HT1080 (cell line): Measurements from ENCODE around the gene SV2C. TPM values are rescaled to one million over a fixed set of nuclear protein-coding genes. Genes with fewer than 3 reads are reported as not detected.

Experiments used
- DNase-seq: peaks from one replicate; pipeline ENCODE4 v3.0.0-alpha.2; 2015; ENCODE audit warnings: low read depth
- total RNA-seq: library from RNA; depleted of rRNA; stranded (reverse); fragments of >200 nt; shearing (Covaris generic); gene quantifications from 2 replicates; pipeline ENCODE4 v1.2.3, GENCODE V29; 2014

The SV2C gene
- total RNA-seq, 1 experiment from 2014 or later = not detected

DNA sequence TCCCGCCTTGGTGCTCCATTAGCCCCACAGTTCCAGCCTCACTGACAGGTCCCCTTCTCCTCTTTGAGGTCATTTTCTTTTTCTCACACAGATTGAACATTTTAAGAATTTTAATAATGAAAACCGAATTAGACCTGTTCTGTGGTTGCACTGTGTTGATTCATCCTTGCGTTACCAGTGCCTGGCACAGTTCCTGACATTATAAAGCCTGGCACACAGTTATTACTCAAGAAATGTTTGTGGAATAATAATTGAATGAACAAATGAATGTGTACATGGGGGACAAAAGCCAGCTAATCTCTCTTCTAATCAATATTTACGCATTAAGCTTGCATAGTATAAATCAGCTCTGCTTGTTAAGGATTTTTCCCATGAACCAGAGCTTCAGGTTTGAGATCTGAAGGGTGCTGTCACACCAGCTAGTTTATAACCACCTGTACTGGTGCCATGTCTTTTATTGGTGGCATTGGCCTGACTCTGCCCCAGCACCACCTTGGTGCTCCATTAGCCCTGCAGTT lies 80.0 kb downstream of the SV2C start:
- DNase-seq = no peak

DNA sequence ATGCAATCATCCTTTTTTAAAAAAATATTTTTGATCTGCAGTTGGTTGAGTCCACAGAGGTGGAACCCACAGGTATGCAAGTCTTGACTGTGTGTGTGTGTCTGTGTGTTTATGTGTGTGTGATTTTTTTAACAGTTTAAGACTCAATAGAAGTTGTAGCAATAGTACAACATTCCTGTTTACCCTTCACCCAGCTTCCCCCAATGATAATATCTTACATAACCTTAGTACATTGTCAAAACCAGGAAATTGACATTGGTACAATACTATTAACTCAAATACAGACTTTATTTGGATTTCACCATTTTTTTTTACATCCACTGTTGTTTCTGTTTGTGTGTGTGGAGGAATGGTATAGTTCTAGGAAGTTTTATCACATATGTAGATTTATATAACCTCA lies 81.8 kb downstream of the SV2C start:
- no peak for DNase-seq

DNA sequence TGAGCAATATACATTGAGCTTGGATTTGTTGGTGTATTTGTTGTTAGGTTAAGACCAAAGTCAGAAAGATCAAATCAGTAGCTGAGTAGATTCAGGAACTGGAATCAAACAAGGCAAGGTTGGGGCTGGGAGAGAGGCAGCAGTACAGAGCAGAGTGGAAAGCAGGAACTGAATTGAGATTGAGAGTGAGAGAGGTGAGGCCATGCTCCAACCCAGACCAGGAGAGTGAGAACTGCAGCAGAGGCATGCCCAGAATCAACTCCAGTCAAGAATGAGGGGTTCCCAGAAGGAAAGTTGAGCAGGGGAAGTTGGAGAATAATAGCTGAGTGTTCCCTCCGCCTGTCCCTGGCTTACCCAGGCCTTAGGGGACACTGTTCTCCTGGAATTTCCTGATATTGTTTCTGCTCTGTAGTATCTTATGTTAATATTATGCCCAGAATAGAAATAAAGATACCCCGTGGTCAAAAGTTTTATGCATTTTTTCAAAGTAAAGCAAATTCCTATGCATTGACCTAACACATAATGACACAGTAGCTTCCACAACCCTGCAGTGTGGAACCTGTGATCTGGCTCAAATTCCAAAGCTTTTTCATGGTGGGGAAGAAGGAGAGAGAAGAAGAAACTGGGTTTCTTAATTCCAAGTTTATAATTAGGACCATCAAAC lies 82.7 kb downstream of the SV2C start:
- no peak for DNase-seq

DNA sequence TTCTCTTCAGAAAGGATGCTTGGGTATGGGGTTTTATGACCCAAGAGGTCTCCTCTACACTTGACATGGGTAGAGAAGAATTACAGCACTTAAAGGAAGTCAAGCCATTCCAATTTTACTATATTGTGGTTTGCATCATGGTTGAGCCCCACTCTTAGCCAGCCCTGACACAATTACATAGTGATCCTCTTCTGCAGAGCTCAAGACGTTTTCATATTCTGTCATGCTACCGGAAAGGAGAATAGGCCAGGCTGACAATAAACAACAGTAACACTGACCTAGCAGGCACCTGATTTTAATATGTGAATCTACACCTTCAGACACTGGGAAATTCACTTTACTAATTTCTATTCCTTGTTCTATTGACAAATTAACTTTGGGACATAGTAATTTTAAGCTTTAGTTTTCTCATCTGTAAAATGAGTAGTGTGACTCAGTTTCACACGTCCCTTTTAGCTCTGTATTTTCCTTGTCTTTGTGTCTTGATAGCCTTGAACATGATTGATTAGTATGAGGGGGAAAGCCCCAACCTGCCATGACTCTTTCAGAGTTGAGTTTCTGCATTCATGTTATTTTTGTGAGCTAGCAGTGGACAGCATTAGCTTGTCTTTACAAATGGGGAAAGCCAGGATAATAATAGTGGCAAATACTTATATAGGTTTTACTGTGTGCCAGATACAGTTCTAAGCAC lies 83.8 kb downstream of the SV2C start:
- no peak for DNase-seq

DNA sequence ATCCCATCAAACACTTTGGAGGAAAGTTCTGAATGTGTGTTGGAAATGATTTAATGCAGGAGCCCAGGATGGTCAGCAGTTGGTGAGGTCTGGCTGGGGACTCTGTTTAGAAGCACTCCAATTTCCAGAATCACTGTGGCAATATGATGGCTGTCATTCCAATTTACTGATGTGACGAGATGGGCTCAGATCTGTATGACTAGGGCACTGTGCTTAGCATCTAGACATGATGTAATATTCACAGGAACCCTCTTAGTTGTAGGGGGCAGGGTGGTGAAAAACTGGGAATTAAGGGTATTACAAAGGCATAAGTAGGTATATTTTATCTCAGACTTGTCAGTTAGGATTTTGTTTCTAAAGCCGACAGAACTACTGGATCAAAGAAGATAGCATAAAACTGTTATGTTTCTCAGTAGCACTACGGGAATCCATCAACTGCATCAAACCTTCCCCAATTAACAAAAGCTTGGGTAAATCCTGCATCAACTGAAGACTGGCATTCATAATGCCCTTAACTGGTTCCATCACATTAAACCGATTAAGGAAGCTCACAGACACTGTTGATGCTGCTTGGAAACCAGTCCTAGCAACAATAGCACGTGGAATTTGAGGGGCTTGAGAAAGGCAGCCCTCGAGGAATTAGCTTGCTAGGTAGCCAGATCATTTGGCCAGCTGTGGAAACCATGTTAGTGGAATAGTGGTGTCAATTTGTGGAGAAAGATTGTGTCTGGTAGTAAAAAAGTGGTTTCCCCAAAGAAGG lies 86.1 kb downstream of the SV2C start:
- DNase-seq = no peak

DNA sequence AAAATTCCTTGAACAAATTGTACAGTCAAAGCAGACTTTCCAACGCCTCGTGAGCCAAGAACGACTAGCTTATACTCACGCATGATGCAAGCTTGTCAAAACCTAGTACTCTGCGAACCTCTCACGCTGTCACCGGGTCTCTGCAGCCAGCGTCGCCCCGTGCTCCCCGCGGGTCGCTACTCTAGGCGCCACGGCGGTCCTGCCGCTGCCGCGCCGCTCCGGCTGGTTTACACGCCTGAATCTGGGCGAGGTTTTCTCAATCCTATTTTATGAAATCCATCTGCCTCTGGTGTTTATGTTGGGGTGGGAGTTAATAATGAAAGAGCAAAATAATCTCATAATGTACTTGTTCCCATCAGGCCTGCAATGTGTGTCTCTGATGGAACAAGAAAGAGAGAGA lies 90.9 kb downstream of the SV2C start:
- no peak for DNase-seq

DNA sequence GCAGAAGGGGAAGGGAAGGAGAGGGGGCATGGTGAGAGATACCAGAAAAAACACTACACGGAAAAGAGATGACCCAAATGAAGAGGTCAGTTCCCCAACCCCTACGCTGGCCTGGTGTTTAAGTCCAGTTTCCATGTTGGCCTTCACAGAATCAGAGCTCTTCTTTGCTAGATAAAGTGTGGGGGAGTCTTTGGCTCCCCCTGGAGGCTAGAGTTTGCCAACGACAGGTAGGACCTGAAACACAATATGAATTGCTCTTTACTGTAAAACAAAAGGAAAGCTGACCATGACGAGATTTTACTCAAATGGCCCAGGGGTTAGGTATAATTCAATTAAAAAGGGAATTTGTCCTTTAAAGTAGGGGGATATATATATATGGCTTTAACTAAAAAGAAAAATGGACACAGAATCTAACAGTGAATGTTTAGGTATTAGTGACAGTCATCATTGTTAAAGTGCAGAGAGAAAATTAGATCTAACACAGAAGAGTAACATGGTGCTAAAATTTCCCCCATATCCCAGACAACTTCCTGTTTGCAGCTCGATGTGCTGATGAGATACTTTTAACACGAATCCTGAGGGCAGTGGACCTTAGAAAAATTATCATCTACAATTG lies 92.0 kb downstream of the SV2C start:
- DNase-seq = peak; percentile 58

DNA sequence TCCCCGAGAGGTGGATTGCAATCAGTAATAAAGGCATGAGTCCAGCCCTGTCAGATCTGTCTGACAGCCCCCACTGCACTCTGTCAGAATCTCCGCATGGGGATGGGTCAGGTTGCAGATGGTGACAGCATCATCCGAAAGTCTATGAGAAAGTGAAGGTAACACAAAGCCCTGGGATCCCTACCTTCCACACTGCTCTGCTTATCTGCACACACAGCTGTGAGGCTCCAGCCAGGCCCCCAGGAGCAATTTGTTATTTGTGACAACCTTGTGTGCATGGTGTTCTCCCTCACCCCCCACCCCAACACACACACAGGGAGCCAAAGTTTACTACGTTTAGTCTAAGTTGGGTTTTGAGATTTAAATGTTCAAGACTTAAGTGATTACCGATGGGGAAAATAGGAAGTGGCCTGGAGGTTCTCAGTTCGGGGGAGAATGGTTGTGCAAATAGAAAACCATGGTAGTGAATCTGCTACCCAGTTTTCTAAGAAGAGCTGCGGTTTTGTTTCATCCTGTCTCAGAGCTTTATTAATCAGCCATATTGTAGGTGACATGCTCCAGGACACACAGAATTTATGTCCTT lies 92.7 kb downstream of the SV2C start:
- no peak for DNase-seq

DNA sequence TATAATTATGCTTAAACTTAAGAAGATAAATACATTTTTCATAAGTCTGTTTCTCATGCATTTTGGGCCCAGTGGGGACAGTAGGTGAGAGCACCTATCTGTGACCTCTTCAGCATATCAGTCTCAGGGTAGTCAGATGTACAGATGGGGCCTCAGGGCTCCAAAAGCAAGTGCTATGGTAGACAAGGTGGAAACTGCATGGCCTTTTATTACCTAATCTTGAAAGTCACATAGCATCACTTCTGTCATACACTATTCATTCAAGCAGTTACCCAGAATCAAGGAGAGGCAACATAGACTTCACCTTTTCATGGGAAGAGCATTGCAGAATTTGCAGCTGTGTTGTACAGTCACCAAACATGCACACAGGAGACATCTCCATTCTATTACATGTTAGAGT lies 94.8 kb downstream of the SV2C start:
- no peak for DNase-seq

DNA sequence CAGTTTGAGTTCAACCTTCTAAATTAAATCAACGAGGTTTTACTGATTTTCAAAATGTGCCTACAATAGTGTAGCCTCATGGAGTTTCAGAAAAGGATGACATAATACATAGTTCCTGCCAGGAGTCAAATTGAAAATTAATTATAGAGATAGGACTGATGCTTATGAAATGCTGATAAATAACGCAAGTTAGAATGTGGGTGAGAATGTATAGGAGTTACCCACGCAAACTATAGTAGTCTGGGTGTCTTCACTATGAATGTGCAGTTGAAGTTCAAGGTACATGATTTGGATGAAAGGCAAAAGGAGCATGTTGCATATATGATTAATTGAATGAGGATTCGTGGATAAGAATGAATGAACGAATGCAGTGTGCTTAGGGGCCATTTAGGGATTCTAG lies 95.7 kb downstream of the SV2C start:
- DNase-seq = no peak

DNA sequence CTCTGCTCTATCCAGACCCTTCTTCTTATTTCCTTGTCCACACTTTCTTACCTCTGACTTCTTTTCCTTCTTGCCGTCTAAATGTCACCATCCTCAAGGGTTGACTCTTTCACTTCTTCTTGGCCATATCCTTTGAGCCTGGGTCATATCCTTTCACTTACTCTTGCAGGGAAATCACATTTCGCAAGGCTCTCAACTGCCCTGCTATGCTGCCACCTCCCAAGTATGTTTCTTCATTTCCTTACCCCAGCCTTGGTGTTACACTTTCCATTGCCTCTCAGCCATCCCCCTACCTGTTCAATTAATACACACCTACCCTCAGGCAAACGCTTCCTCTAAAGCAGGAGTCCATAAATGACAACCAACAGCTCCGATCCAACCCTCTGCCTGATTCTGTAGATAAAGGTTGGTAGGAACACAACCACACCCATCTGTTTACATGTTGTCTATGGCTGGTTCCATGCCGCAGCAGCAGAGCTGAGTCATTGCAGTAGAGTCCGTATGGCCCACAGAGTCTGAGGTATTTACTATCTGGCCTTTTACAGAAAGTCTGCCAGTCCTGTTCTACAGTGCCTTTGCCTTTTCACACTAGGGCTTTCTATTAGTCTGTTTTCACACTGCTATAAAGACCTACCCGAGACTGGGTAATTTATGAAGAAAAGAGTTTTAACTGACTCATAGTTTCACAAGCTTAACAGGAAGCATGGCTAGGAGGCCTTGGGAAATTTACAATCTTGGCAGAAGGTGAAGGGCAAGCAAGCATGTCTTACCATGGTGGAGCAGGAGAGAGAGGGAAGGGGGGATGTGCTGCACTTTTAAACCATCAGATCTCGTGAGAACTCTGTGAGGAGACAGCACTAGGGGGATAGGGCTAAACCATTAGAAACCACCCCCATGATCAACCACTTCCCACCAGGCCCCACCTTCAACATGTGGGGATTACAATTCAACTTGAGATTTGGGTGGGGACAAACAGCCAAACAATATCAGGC lies 97.9 kb downstream of the SV2C start:
- DNase-seq = peak; percentile 11

DNA sequence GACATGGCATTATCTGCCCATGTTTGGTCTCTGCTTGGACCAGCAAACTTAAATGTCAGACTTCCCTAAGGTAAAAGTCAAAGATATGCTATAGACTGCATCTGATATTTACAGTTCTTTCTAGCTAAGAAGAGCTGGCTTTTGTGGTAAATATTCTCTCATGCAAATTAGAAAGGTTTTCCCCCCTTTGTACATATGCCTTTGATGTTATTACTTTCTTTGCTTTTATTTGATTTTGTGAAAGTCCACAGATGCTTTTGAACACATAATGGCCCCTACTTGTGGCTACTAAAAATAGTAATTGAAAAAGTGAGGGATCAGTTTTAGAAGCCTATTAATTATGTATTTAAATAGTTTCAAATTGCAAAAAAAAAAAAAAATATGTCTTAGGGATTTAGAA lies 104.2 kb downstream of the SV2C start:
- no peak for DNase-seq

DNA sequence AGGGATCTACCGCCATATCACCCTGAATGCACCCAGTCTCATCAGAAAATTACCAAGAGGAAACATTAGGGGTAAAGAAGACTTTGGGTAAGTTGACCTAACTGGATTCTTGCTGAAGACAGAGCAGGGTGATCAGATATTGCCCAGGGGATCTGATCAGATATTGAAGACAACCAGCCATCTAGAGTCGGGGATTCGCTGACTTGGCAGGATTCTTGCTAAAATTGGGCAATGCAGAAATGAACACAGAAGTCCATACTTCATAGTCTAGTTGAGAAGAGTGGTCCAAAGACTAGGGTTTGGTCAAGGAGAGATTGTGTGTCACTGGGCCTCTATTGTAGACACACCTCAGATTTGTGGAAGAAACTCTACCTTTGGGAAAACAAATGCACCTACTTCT lies 107.2 kb downstream of the SV2C start:
- DNase-seq = no peak

DNA sequence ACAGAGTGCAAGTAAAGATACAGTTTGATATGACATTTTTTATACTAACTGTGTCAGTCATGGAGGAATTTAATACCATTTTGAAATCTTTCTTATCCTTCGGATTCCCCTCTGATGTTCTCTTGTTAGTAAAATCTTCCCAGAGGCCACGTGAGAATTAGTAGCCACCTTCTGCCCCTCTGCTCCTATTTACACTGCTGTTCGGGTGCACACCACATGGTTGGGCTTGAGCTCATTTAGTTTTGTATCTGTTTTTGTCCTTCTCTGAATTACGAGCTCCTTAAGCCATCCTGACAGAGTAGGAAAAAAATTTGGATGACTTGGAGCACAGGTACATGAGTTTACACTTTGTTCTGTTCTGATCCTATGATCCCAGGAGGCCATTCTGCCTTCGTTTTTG lies 109.7 kb downstream of the SV2C start:
- DNase-seq = no peak

DNA sequence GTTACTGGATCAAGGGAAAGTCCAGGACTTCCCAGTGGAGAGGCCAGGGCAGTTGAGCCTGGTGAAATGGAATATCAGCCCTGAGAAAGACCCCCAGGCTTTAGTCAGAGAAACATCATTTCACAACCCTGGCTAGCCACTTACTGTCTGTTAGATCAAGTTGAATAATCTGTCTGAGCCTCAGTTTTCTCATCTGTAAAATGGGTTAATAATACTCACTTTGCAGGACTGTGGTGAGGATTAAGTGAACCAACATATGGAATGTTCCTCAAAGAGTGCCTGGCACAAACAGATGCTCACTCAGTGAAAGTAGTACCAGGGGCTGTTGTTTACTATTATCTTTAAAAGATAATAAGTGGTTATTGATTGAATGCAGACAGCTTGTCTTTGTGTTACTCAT lies 110.5 kb downstream of the SV2C start:
- DNase-seq = no peak

DNA sequence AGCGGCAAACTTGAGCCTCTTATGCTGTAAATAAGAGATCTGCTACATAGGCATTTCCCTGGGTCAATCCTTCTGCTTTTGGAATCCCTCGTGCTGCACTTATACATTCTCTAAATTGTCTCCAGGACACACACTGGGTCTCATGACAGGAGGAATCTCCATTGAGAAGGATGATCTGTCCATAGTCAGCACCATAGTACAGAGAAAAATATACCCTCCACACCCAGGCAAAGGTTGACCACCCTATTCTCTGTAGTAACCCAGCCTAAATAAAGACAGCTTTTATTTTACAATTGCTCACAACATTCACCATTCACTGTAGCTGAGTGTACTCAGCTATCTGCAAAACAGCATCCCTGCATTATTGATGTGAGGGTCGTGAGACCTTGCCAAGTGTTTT lies 111.2 kb downstream of the SV2C start:
- DNase-seq = no peak

DNA sequence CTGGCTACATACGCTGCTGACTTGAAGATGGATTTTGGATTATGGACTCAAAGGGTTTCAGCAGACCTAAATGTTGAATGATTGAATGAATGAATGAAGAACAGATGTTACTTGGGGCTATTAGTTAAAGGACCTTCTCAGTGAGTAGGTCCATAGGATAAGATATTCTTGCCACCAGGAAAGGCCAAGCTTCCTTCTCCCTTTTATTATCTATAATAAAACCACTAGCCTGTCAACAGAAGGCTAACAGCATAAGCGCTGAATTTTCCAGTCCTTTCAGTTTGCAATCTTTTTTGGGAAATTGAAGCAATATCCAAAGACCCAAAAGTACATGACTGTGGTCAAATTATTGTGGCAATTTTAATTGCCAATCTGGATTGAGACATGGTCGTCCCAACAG lies 113.3 kb downstream of the SV2C start:
- DNase-seq = no peak

DNA sequence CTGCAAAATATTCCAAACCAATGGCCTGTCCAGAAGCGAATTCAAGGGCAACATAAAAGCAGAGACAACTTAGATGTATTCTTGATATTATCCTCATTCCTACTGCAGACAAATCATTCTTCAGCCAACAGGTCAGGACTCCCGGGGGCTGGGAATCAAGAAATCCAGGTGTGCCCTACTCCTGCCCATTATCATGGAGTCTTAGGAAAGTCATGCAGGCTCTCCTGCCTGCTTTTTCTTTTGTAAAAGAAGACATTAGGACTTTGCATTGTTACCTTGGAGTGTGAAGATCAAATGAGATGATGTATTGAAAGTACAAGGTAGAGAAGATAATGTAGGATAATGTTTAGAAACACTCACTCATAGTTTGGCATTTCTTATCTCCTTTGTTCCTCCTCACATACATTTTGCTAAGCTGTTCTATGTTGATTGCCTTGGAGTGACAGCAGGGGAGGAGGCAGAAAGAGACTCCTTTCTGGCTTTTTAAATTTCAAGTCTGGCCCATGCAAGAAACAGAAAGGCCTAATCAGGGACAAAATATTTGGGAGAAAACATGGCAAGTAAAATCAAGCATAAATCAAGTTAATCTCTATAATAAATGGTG lies 113.8 kb downstream of the SV2C start:
- no peak for DNase-seq

DNA sequence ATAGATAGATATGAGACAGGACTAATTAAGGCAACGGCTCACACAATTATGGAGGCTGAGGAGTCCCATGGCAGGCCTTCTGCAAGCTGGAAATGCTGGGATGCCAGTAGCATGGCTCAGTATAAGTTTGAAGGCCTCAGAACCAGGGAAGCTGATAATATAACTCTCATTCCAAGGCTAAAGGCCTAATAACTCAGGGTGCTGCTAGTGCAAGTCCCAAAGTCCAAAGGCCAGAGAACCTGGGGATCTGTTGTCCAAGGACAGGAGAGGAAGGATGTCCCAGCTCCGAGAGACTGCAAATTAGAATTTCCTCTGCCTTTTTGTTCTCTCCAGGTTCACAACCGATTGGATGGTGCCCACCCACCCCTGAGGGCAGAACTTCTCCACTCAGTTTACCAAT lies 114.5 kb downstream of the SV2C start:
- DNase-seq = no peak
